ENCODE measurements around the gene CDCA4.
A peak's percentile ranks its signal among the peaks of the same experiment; 100 is the strongest.
"Not testable (repeated sequence)": the region's sequence is repeated elsewhere in the genome, so short reads cannot be mapped to it uniquely, and the experiment has no call there.

Gene CDCA4

DNA sequence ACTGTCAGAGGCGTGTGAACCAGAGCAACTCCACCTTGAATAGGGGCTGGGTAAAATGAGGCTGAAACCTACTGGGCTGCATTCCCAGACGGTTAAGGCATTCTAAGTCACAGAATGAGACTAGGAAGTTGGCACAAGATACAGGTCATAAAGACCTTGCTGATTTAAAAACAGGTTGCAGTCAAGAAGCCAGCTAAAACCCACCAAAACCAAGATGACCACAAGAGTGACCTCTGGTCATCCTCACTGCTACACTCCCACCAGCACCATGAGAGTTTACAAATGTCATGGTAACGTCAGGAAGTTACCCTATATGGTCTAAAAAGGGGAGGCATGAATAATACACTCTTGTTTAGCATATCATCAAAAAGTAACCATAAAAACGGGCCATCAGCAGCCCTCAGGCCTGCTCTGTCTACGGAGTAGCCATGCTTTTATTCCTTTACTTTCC, 11.6 kb upstream of the CDCA4 start:
- not testable (repeated sequence) for DNase-seq

- no peak for DNase-seq
Observed at GRCh38 chr14:105030836-105031396, 10.0 kb upstream of the CDCA4 start.

GRCh38 chr14:105030194-105030593, 9.3 kb upstream of the CDCA4 start:
- DNase-seq: no peak

GRCh38 chr14:105029402-105029801, 8.5 kb upstream of the CDCA4 start:
- no peak for DNase-seq

DNA sequence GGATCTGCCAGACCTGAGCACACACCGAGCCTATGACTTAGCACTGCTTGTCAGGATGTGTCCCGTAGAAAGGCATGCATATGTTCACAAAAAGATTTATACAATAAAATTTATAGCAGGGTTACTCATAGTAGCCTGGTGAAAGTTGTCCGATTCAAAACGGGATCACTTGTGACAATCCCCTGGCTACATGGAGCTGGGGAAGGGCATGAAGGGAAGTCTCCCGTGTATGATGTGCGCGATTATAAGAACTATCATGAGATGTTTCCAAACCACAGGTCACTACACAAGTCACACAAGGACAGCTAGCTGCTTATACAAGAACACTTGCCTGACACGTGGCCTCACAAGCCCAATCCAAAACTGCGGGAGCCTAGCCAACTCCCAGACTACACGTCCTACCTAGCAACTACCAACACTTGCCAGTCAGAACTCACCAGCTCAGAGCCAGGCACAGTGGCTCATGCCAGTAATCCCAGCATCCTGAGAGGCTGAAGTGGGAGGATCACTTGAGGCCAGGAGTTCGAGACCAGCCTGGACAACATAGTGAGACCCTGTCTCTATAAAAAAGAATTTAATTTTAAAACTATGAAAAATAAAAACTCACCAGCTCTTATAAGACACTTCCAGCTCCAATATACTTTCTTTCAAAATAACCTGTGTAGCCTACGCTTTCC, 7.5 kb upstream of the CDCA4 start:
- no peak for DNase-seq

DNA sequence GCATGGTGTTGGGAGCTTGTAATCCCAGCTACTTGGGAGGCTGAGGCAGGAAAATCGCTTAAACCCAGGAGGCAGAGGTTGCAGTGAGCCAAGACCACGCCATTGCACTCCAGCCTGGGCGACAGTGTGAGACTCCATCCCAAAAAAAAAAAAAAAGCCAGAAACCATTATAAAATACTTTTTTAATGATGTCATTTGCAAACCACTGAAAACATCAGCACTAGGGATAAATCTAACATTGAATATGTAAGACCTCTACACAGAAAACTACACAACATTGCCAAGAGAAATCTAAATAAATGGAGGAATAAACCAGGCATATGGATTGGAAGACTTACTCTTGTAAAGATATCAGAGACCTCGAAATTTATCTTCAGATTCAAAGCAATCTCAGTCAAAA, 6.8 kb upstream of the CDCA4 start:
- not testable (repeated sequence) for DNase-seq

DNA sequence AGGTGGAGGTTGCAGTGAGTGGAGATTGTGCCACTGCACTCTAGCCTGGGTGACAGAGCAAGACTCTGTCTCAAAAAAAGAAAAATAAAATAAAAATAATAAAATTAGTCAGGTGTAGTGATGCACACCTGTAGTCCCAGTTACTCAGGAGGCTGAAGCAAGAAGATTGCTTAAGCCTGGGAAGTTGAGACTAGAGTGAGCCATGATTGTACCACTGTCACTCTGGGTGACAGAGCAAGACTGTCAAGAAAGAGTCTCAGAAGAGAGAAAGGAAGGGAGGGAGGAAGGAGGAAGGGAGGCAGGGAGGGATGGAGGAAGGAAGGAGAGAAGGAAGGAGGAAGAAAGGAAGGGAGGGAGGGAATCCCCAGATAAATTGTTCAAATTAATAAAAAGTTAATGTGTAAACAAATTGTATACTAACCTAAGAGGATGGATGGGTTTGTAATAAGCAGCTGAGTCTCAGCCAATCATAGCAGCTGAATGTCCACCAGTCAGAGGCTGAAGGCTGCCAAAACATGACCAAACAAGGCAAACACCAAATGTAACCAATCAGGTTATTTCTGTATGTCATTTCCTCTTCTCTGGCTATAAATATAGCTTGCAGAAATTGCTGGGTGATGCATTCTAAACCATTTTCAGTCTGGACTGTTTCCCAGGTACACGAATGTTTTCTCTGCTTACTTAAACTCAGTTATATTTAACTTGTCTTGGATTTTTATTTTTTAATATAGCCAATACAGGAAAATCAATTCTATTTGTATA, 6.1 kb upstream of the CDCA4 start:
- DNase-seq: no peak

GRCh38 chr14:105026033-105026785, 5.3 kb upstream of the CDCA4 start:
- no peak for DNase-seq

DNA sequence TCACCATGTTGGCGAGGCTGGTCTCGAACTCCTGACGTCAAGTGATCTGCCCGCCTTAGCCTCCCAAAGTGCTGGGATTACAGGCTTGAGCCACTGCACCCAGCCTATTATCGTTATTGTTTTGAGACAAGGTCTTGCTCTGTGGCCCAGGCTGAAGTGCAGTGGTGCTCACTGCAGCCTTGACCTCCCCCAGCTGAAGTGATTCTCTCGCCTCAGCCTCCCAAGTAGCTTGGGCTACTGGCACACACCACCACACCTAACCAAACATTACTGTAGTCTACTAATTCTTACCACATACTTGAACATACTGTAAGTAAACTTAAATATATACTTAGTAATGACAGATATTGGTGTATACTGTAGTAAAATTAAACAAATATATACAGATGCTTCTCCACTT, 4.5 kb upstream of the CDCA4 start:
- no peak for DNase-seq

DNA sequence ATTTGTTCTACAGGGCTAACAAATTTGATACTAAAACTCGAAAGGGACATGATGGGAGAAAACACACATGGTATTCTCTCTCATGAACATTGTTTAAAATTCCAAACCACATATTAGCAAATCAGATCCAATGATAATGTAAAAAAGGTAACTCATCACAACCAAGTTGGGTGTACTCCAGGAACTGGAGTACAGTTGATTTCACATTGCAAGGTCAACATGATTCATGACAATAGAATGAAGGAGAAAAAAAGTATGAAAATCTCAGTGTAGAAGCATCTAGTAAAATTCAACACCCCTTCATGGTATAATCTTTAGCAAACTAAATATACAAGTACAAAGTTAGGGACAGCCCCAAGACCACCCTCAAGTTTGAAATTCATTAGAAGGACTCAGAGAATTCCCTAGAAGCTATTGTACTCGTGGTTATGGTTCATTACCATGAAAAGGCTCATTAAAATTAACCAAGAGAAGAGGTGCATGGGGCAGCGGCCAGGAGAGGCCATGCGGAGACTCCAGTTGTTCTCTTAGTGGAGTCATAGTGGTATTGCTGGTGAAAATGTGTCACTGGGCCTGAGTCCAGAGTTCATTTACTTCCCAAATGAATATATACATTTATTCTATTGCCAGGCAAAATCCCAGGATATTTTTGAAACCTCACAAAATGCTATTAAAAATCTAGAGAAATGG, 3.1 kb upstream of the CDCA4 start:
- no peak for DNase-seq

GRCh38 chr14:105023144-105023543, 2.3 kb upstream of the CDCA4 start:
- no peak for DNase-seq

- no peak for DNase-seq
Observed at GRCh38 chr14:105022276-105022670, 1.4 kb upstream of the CDCA4 start.

DNA sequence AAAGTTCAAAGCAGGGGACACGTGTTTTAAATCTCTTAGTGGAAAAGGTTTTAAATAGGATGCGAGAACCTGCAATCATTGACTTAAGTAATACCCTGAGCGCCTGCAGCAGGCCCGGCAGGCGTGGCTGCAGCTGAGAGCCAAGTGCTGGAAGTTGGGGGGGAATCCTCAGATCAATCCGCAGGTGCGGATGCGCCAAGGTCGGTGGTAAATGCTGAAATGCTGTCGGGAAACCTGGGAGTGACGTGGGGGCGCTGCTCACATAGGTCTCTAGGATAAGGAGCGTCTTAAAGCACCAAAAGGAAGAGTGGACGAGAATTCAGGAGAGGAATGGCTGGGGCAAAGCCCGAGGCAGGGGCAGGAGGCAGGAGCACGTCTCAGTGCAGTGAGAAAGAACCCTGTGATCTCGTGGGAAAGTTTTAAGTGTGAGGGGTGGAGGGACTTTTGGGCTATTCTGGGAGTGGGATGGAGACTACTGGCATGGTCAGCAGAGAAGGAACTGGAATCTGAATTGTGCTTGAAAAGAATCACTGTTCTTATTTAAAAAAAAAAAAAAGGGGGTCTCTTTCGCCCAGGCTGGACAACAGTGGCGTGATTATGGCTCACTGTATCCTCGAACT, 883 bp upstream of the CDCA4 start:
- DNase-seq: peak; percentile 80

DNA sequence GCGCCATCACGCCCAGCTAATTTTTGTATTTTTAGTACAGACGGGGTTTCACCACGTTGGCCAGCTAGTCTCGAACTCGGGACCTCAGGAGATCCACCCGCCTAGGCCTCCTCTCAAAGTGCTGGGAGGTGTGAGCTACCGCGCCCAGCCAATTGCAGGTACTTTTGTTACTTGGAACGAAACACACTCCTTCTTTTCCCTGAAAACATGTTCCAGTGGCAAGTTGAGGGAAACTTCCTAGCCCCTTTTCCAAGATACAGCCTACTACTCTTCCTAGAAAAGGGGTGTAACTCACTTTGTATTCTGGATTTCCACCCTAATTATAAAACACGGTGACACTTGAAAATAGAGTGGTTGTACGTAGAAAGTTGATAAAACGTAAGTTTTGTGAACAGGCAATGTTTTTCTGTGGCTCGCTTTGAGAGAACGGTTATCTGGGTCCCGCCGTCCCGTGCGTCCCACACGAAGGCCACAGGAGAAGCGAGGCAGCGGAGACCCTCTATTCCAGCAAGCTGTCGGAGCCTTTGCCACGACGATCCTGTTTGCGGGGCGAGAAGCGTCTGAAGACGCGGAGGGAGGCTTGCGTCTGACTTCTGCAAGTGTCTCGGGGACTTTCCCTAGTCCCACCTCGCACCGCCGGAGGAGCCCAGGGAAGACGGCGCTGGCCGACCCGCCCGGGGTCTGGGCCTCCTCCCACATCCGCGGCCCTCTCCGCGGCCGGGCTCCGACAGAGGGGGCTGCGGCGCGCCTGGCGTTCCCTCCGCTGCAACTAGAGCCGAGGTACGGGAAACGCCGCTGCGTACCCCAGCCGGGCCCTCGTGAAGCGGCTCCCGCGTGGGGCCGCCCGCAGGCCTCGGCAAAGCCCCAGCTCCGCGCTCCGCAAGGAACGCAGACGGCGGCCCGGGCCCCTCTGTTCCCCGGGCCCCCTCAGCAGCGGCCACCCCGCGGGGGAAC, 745 bp downstream of the CDCA4 start:
- DNase-seq: no peak

- DNase-seq: no peak
Observed at GRCh38 chr14:105018414-105018813, 2.5 kb downstream of the CDCA4 start.

- DNase-seq: no peak
Observed at GRCh38 chr14:105015905-105016304, 5.0 kb downstream of the CDCA4 start.

- no peak for DNase-seq
Observed at GRCh38 chr14:105015242-105015641, 5.6 kb downstream of the CDCA4 start.

- no peak for DNase-seq
Observed at GRCh38 chr14:105014631-105015030, 6.3 kb downstream of the CDCA4 start.

DNA sequence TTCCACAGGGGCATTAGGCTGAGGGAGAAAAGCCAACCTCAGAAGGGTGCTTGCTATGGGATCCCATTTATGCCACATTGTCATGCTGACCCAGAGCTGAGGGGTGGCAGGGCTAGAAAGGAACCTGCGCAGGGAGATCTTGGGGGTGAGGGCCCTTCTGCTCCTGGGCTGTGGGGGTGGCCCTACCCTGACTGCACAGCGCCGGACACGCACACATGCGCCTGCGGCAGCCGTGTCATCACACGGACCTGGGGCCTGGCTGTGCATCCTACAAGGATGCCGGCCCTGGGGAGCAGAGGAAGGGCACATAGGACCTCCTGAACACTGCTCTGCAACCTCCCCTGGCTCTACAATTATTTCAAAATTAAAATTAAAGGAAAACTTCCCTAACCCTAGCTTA, 6.9 kb downstream of the CDCA4 start:
- no peak for DNase-seq

DNA sequence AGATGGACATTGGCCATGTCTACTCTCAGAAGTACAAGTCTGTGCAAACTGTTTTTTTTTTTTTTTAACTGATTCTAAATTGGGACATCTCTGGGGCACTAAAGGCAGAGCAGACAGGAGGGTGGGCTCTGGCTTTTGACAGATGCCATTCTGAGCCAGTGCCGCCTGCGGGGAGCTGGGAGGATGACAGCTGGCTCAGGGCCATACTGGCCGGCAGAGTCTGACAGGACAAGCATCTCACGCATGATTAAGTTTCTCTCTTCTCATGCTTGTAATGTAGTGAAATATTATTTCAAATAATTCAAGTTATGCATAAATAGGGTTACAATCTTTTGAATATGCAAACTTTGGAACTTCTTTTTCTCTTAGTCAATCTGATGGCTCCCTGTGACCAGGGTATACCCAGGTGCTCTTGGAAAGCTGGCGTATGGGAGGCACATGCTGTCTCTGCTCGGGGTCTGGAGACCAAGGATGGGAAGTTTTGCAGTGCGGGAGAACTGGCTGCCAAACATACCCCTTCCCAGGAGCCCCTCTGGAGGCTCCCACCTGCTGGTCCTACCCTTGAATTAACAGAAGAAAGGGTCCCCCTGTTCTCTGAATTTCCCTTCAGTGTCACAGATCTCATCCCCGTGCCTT, 7.6 kb downstream of the CDCA4 start:
- DNase-seq: no peak

All from NCI-H524 treated with DMSO at 0.1 percent for 48 hours (cell line).